Central memory CD4-positive, alpha-beta T cell (primary cell): ENCODE data around the gene ART4.

Experiments used
- DNase-seq: peaks from one replicate; pipeline ENCODE4 v3.0.0; 2022
- total RNA-seq, 3 experiments: gene quantifications; one replicate each; lab custom pipeline; 2026; lab: John Stamatoyannopoulos, UW

The ART4 gene, protein sequence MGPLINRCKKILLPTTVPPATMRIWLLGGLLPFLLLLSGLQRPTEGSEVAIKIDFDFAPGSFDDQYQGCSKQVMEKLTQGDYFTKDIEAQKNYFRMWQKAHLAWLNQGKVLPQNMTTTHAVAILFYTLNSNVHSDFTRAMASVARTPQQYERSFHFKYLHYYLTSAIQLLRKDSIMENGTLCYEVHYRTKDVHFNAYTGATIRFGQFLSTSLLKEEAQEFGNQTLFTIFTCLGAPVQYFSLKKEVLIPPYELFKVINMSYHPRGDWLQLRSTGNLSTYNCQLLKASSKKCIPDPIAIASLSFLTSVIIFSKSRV
- total RNA-seq, result 0 reads per million in 3 experiments

DNA sequence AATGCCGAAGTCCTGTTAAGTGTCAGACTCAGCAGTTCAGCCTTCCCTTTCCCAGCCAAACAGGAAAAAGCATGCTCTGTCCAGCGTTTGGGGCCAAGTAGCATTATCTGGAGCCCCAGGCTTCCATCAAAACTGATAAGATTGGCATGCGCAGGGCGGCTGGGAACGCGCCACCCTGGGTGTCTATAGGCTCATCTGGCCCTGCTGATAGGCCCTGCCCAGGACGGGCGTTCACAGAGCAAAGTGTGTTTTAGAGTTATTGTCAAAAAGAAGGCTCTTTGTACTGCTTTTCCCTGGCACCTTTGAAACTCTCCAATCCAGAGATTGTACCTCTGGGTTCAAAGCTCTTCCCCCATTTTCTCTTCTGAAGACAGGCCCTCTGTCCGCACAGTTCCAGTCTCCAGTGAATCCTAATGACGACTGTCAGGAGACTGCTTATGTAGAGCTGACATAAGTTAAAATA, at the start of gene ART4:
ART4 (minus strand) TSS at position 102 of the 463 bp plus-strand sequence. CDS start 413 bp downstream, outside the sequence.
- no peak for DNase-seq

DNA sequence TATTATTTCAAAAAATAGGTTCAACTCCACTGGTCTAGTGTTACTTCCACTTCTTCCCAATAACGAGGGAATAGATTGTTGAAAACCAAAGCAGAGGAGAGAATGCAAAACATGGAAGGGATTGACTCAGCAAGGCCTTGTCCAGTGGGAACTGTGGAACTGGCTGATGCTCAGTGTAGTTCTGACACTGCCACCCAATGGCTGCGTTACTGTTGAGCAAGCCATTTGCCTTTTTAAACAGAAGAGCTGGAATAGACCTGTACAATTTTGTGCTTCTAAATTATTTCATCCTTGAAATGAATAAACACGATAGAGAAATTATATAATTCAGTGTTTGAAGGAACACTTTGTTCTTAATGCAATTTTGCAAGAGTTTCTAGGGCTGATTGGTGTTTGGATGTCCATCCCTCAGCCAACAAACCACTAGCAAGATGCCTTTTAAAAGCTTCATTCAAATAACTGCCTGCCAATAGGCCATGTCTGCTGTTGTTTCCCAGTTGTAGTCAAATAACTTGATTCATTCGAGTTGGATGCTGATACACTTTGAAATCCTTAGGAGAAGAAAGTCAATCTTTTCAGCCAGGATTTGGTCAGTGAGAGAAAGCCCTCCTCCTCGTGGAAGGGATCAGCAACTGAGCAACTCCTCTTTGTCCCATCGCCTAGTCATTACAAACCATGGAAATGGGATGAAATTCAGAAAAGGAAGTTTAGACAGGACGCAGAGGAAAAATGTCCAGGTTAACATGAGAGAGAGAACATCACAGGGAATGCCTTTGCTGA, 49.6 kb upstream of the ART4 start:
- no peak for DNase-seq

DNA sequence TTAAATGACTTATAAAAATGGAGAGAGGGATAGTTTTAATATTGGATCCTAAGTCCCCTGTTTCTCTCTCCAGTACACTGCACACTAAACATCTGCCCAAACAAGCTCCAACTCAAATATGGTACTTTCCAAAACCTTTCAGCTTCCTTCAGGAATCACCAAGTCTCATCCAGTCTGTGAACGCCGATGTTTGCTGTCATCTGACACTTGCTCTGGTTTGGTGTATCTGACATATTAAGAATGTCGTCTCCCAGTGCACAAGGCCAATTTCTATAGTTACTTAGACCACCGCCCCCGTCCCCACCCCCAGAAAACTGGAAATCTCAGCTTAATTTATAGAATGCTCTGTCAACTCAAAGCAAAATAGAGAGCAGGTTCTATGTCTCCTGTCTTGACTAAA, 47.4 kb upstream of the ART4 start:
- no peak for DNase-seq

DNA sequence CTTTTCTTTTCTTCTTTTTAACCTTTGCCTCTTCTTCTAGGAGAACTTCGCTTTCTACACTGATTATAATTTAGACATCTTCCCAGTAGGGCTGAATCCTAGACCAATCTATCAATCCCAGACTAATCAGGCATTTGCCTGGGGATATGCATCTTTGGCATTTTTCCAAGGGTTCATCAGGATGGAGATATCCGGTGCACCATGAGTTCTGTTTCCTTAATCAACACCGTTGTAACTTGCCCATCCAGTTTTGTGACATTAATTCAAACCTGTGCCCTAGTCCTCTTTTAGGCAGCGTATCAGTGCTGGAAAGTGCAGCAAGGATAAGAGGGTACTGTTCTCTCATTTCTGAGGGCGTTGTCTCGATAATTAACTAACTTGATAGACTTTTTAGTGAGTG, 42.9 kb upstream of the ART4 start:
- no peak for DNase-seq

DNA sequence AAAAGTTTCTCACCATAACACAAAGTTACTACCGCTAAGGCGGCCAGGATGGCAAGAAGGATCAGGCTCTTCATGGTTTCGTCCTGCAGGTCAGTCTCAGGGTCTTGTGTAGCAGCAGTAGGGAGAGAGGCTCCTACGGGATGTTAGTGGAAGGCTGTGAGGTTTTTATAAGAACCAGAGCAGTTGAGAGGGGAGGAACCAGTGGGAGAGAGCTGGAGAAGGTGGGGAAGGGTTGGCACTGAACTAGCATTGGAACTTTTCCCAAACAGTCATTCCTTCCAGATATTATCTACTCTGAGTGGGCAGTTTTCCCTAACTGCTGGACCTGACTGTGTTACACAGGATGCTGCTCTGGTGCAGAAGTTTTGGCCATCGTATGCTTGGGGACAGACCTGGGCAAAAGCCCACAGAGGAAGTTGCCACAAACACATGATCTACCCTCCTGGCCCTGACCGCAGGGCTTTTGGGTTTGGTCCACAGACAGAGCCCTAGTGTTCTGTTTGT, 42.4 kb upstream of the ART4 start, which contains the start of gene MGP:
MGP (minus strand) TSS at position 137 of the 504 bp plus-strand sequence; CDS start at position 74, 63 bp downstream.
- DNase-seq, result no peak

DNA sequence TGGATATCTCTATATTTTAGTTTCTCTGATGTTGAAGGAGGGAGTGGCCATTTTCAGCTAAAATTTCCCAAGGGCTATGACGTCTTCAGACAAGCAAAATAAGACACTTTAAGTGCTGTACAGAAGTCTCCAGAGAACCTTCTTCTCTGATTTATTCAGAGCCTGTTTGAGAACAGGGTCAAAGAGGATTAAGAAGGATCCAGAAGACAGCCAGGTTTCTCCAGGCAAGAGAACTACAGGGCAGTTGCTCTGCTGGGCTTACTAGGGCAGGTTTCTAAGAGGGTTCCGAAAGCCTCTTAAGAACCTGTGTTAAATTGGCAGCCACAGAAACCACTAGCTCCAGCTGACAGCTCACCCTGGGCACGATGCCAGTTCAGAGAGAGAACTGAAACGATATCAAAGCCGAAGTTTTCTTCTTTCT, 41.1 kb upstream of the ART4 start:
- peak; percentile 84 for DNase-seq

DNA sequence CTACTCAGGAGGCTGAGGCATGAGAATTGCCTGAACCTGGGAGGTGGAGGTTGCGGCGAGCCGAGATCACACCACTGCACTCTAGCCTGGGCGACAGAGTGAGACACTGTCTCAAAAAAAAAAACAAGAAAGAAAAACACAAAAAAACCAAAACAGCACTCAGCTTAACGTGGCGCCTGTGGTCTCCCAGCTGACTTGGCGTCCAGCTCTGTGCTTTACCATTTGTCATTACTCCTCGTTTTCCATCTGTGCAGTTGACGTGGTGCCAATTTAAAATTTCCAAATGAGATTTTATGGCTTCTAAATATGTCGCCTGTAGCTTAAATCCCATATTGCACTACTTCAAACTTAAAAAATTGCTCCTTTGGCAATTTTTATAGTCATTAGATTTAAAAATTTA, 40.4 kb upstream of the ART4 start:
- DNase-seq, result no peak

DNA sequence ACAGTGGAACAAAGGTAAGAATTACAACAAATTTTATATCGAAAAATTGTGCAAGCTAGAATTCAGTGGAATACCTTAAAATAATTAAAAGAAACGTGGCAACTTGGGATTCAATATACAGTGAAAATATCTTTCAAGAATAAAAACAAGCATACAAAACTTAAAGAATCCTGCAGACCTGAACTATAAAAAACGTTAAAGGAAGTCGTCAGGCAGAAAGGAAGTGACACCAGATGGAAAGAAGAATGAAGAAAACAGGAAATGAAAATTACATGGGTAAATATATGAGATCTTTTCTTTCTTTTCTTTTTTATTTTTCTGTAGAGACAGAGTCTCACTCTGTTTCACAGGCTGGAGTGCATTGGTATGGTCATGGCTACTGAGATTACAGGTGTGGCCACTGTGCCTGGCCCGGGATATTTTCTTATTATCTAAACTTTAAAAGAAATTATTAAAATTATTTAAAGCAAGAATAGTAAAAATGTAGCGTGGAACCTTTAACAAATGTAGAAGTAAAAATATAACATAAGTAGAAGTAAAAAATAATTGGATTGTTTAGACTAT, 37.6 kb upstream of the ART4 start:
- DNase-seq, result no peak

DNA sequence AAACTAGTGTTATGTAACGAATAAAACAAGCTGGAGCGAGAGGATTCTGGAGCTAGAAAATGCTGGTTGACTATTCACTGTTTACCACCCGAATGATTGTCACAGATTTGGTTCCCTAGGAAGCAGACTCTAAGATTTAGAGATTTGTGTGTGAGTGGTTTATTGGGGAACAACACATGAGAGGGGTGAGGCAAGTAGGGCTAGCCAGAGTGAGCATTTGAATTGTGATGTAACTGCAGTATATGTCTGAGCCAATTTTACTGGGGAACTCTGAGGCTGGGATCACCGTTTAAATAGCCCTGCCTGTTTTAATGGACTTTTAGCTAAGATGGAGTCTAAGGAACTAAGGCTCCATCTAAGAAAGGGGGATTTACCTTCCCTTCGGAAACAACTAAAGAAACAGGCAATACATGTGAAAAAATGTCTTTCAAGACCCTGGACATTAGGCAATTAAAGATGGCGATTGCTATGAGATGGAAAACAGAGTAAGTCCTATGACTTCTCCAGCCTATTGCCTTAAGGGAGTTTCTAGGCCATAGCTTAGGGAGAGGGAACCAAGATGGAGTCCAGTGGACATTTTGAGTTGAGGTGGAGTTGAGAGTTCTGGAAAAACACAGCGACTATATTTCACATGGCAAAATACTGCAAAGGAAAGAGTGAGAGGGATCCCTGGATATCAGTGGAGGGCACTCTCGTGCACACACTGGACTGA, 36.1 kb upstream of the ART4 start:
- no peak for DNase-seq

DNA sequence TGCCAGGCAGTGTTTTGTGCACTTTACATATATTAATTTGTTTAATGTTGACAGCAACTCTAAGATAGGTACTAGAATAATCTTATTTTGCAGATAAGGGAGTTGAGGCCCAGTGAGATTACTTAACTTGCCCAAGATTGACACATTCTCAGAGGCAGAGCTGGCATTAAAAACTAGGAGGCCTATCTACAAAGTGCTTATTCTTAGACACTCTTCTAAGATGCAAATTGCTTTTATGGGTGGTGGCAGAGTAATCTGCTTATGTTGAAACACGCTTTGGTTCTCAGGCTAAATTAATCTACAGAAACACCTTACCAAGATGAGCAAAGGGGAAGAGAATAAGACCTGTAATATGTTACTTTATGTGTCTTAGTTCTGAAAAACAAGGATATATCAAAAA, 35.2 kb upstream of the ART4 start:
- DNase-seq, result no peak

DNA sequence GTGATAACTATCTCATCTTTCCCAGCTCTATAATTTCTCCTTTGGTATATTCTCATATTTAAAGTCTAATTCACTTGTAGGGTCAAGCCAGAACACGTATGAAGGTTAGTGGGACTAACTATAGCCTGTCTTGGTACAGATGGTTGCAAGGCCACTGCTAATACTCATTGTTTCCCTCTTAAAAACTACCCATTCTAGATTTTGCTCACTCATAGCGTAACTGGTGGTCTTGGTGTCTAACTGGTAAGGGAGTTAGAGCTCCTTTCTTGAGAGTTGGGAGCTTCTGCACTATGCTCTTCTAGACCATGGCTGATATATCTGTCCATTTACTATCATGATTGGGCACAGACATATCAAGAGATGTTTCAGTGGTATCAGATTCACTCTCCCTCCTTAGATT, 33.5 kb upstream of the ART4 start:
- DNase-seq, result no peak

DNA sequence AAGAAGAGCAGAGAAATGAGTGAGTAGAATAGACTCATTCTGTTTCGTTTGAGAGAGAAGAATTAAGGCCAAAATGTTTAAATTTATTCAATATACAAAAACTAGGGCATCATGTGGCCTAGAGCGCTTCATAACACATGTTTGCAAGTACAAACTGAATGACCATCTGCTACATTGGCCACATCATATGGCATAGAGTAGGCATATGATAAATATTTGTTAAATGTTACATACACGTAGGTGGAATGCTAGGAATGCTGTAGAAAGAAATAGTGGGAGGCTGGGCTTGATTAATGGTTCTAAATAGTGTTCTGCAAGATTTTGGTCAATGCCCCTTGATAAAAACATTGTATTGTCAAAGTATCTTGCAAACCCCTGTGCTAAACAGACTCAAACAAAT, 31.6 kb upstream of the ART4 start:
- no peak for DNase-seq

DNA sequence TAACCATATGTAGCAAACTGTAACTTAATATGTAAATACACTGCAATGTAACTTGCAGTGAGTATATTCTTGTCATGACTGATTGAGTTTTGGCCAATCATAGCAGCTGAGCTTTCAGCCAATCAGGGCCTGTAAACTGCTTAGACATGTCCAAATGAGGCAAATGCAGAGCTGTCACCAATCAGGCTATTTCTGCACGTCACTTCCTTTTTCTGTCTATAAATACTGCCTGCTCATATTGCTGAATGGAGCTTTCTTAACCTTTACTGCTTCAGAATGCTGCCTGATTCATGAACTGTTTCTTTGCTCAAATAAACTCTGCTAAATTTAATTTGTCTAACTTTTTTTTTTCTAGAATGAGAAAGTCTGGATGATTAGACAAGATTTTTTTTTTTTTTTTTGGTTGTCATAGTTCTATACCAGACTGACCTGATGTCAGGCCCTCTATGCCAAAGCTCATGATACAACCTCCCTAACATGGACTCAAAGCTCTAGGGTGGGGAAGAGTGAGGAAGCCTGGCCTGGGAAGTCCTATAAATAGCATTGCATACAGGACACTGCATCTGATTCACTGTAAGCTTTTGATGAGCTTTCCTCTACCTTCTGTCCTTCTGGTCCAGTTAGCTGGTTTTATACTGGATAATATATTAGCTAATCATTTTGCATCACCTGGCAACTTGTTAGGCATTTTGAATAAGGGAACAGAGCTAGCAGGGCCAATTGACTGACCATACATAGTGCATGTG, 30.3 kb upstream of the ART4 start:
- no peak for DNase-seq

DNA sequence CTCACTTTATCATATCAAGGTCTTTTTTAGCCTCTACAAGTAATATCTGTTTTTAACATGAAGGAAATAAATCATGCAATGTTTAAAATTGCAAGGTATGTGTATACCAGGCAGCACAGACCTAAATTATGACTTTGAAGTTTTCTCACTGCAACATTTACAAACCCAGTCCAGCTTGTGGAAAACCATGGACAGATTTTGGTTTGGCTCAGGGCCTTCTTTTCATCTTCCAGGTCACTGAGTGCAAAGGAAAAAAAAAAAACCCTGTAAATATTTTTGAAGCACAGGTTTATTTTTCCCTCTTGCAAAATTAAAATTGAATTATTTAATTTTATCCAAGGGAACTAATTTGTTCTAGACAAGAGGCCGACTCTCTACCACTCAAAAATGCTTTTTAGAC, 28.6 kb upstream of the ART4 start:
- DNase-seq, result no peak

DNA sequence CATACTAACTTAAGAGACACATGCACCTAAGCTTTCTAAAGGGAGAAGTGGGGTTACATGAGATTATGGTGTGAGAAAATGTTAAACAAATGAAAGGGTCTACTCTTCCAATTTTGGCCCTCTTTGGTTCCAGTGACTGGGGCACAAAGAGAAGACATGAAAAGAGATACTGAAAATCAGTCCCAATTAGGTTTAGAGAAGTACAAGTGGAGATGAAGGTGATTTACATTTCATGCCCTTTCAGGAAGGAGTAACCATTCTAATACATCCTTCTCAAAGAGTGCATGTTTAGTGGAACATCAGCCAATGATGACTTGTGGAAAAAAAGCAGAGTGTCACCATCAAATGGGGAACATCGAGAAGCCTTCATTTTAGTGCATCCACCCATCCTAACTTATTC, 27.9 kb upstream of the ART4 start:
- no peak for DNase-seq

DNA sequence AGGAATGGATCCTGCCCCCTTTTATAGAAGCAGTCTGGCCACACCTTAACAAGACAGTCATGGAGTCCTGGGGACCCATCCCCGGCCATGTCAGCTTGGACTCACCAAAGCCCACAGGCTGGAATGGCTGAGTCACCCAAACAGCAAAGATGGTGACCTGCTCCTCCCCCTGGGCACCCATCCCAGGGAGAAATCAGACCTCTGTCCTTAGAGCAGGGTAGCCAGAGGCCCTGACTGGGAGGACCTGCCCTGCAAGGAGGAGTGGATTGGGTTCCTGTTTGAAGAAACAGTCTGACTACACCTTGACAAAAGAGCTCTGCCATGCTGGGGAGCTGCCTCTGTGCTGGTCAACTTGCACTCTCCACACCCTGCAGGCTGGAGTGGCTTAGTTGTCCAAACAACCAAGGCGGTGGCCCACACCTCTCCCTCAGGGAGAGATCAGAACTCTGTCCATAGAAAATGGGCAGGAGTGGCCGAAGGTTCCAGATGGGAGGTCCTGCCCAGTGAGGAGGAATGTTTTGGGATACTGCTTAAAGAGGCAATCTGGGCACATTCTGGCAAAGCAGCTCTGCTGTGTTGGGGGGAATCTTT, 25.7 kb upstream of the ART4 start:
- DNase-seq, result no peak

DNA sequence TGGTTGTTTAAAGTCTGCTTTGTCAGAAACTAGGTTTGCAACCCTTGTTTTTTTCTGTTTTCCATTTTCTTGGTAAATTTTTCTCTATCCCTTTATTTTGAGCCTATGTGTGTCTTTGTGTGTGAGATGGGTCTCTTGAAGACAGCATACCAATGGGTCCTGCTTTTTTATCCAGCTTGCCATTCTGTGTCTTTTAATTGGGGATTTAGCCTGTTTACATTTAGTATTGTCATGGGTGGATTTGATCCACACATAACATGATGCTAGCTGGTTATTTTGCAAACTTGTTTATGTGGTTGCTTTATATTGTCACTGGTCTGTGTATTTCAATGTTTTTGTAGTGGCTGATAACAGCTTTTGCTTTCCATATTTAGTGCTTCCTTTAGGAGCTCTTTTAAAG, 17.2 kb upstream of the ART4 start:
- DNase-seq, result no peak

DNA sequence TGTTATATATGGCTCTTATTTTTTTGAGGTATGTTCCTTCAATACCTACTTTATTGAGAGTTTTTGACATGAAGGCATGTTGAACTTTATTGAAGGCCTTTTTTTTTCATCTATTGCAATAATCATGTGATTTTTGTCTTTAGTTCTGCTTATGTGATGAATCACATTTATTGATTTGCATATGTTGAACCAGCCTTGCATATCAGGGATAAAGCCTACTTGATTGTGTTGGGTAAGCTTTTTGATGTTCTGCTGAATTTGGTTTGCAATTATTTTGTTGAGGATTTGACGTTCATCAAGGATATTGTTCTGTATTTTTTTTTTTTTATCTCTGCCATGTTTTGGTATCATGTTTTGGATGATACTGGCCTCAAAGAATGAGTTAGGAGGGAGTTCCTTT, 15.2 kb upstream of the ART4 start:
- DNase-seq, result no peak

DNA sequence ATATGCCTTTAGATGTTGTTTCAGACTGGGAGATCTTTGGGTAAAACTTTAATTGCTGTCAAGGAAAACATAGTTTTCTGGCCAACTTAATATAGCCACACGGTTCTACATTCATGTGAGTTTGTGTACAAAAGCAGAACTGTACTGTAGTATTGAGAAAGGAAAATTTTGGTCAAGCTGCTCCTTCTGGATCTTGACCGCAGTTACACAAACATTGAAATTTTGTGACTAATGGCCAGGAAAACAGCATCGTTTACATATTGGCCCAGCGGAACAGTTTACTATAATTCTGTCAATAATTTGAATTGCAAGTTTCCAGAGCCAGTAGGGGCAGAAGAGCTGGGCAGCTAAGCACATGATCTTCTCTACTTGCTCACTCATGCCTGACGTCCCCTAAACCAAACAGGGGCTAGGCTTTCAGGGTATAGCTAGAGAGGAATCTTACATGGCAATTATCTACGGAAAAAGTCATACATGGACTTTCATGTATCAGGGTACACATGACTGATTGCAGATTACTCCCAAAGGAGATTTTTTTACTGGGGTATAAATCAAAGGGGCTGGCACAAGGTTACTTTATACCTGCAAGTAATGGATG, 11.4 kb upstream of the ART4 start:
- no peak for DNase-seq

DNA sequence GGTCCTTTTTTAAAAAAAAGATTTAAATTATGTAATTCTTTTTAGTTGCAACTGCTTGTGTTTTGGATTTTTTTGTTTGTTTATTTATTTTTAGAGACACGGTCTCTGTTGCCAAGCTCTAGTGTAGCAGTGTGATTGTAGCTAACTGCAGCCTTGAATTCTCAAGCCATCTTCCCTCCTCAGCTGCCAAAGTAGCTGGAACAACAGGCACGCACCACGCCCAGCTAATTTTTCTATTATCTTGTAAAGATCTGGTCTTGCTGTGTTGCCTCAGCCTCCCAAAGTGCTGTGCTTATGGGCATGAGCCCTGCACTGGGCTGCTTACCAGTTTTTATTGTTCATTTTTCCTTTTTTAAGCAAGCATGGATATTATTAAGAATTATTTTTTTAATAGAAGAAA, 10.6 kb upstream of the ART4 start:
- DNase-seq, result no peak

DNA sequence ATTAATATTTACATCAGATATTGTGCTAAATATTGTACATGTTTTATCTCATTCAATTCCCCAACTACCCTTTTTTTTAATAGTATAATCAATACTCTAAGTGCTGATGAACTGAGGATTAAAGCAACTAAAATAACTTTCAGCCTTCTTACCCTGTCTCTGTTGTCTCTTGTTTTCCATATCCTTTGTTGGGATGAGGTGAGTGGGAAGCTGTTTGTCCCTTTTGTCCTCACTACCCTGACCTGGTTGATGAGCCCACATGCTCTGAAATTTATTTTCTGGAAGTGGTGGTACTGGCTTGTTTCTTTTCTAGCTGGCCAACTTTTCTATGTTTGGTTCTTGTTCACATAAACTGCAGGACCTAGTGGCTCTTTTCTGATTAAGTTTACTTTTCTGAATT, 9.6 kb upstream of the ART4 start:
- no peak for DNase-seq
